ENCODE data around the gene PPP1R12B. TPM values are rescaled to one million over a fixed set of nuclear protein-coding genes. Genes with fewer than 3 reads are reported as not detected.
A peak's percentile ranks its signal among the peaks of the same experiment; 100 is the strongest.
"Not testable (repeated sequence)": the region's sequence is repeated elsewhere in the genome, so short reads cannot be mapped to it uniquely, and the experiment has no call there.

The PPP1R12B gene
- total RNA-seq, 1 donor from 2014 or later = 61.6 TPM

GRCh38 chr1:202578001-202578504, 229.6 kb downstream of the PPP1R12B start:
- Mint-ChIP-seq H3K4me3 (no peak overlapping the region), H3K9me3 (no peaks in the 10 kb centered on the region), H3K36me3 (peaks cover 10% of the 10 kb centered on the region), H3K27ac (peak overlapping the region; percentile 90), H3K4me1 (peaks cover 62% of the 10 kb centered on the region), H3K27me3 (ENCODE audit: low read depth) (no peaks in the 10 kb centered on the region)
- no peak for TF ChIP-seq CTCF (IDR thresholded peaks at IDR 0.05; ENCODE audit: unreplicated experiment)
- no peak for DNase-seq (ENCODE audit: low spot score in 2 of 2, unreplicated experiment in 2 of 2)

GRCh38 chr1:202578565-202578964, 230.1 kb downstream of the PPP1R12B start:
- no peak for TF ChIP-seq CTCF (IDR thresholded peaks at IDR 0.05; ENCODE audit: unreplicated experiment)
- no peaks in the 10 kb centered on the region for H3K9me3 Mint-ChIP-seq
- H3K27ac Mint-ChIP-seq = peak overlapping the region; percentile 90
- no peak for DNase-seq (ENCODE audit: low spot score in 2 of 2, unreplicated experiment in 2 of 2)
- peaks cover 62% of the 10 kb centered on the region for H3K4me1 Mint-ChIP-seq
- H3K36me3 Mint-ChIP-seq = peaks cover 10% of the 10 kb centered on the region
- H3K27me3 Mint-ChIP-seq (ENCODE audit: low read depth) = no peaks in the 10 kb centered on the region
- H3K4me3 Mint-ChIP-seq = no peak overlapping the region

- DNase-seq (ENCODE audit: low spot score in 2 of 2, unreplicated experiment in 2 of 2) = no peak
- peaks cover 16% of the 10 kb centered on the region for H3K36me3 Mint-ChIP-seq
- H3K27me3 Mint-ChIP-seq (ENCODE audit: low read depth) = no peaks in the 10 kb centered on the region
- H3K4me3 Mint-ChIP-seq = no peak overlapping the region
- H3K9me3 Mint-ChIP-seq = no peaks in the 10 kb centered on the region
- no peak for TF ChIP-seq CTCF (IDR thresholded peaks at IDR 0.05; ENCODE audit: unreplicated experiment)
- peaks cover 69% of the 10 kb centered on the region for H3K4me1 Mint-ChIP-seq
- H3K27ac Mint-ChIP-seq = peak overlapping the region; percentile 90
Measured at GRCh38 chr1:202579806-202580205, 231.3 kb downstream of the PPP1R12B start.

GRCh38 chr1:202580619-202581018, 232.1 kb downstream of the PPP1R12B start:
- Mint-ChIP-seq H3K4me3 (peak overlapping the region; percentile 18), H3K27ac (peak overlapping the region; percentile 90)

GRCh38 chr1:202582350-202582749, 233.9 kb downstream of the PPP1R12B start:
- Mint-ChIP-seq H3K36me3 (peaks cover 16% of the 10 kb centered on the region), H3K4me1 (peaks cover 68% of the 10 kb centered on the region)
- H3K4me3 Mint-ChIP-seq; H3K27ac Mint-ChIP-seq; DNase-seq (ENCODE audit: low spot score in 2 of 2, unreplicated experiment in 2 of 2); H3K9me3 Mint-ChIP-seq; H3K27me3 Mint-ChIP-seq (ENCODE audit: low read depth): not testable (repeated sequence)

More at GRCh38 chr1:202580619-202581018, 232.1 kb downstream of the PPP1R12B start:
- no peak for TF ChIP-seq CTCF (IDR thresholded peaks at IDR 0.05; ENCODE audit: unreplicated experiment)
- Mint-ChIP-seq H3K27me3 (ENCODE audit: low read depth) (no peaks in the 10 kb centered on the region), H3K36me3 (peaks cover 16% of the 10 kb centered on the region), H3K4me1 (peaks cover 69% of the 10 kb centered on the region), H3K9me3 (no peaks in the 10 kb centered on the region)
- DNase-seq (ENCODE audit: low spot score in 2 of 2, unreplicated experiment in 2 of 2) = no peak

GRCh38 chr1:202584707-202585589, 236.4 kb downstream of the PPP1R12B start:
- TF ChIP-seq CTCF (IDR thresholded peaks at IDR 0.05; ENCODE audit: unreplicated experiment) = no peak
- Mint-ChIP-seq H3K36me3 (peaks cover 16% of the 10 kb centered on the region), H3K4me3 (no peak overlapping the region), H3K4me1 (peaks cover 61% of the 10 kb centered on the region), H3K27me3 (ENCODE audit: low read depth) (no peaks in the 10 kb centered on the region), H3K9me3 (no peaks in the 10 kb centered on the region), H3K27ac (peak overlapping the region; percentile 30)
- DNase-seq (ENCODE audit: low spot score in 2 of 2, unreplicated experiment in 2 of 2) = no peak

Measured in mesothelial cell of epicardium (in vitro differentiated cells).